NCI-H2227 (cell line): Measurements from ENCODE around the gene GP1BB.
"Not testable (repeated sequence)": the region's sequence is repeated elsewhere in the genome, so short reads cannot be mapped to it uniquely, and the experiment has no call there.

Source experiments
- DNase-seq: peaks from one replicate; lab custom pipeline; 2025; ENCODE audit not compliant: unreplicated experiment; lab: John Stamatoyannopoulos, UW

Gene GP1BB

GRCh38 chr22:19726064-19726788 lies 2.9 kb downstream of the GP1BB start:
- DNase-seq: not testable (repeated sequence)

GRCh38 chr22:19727310-19728150 lies 4.2 kb downstream of the GP1BB start:
- DNase-seq: no peak

GRCh38 chr22:19728271-19728670 lies 4.9 kb downstream of the GP1BB start:
- no peak for DNase-seq

GRCh38 chr22:19728836-19729235 lies 5.5 kb downstream of the GP1BB start:
- no peak for DNase-seq

GRCh38 chr22:19729507-19729906 lies 6.2 kb downstream of the GP1BB start:
- no peak for DNase-seq

- no peak for DNase-seq
These were observed 6.9 kb downstream of the GP1BB start for GRCh38 chr22:19730198-19730597.

- peak; percentile 86 for DNase-seq
These were observed 7.5 kb downstream of the GP1BB start for GRCh38 chr22:19730655-19731360.

- no peak for DNase-seq
These were observed 8.2 kb downstream of the GP1BB start for GRCh38 chr22:19731361-19732135.

- DNase-seq: no peak
These were observed 9.2 kb downstream of the GP1BB start for GRCh38 chr22:19732403-19733113.

- DNase-seq: no peak
These were observed 10.4 kb downstream of the GP1BB start for GRCh38 chr22:19733755-19734154.

GRCh38 chr22:19734163-19734562 lies 10.8 kb downstream of the GP1BB start:
- no peak for DNase-seq

GRCh38 chr22:19734837-19735382 lies 11.6 kb downstream of the GP1BB start:
- DNase-seq: no peak

- DNase-seq: no peak
These were observed 12.5 kb downstream of the GP1BB start for GRCh38 chr22:19735665-19736510.

GRCh38 chr22:19737846-19738663 lies 14.7 kb downstream of the GP1BB start:
- DNase-seq: no peak

GRCh38 chr22:19738664-19739447 lies 15.5 kb downstream of the GP1BB start:
- DNase-seq: no peak

GRCh38 chr22:19739448-19739895 lies 16.1 kb downstream of the GP1BB start:
- no peak for DNase-seq

- no peak for DNase-seq
These were observed 16.6 kb downstream of the GP1BB start for GRCh38 chr22:19739911-19740449.
